Naive thymus-derived CD8-positive, alpha-beta T cell (primary cell): ENCODE data around the gene PIAS1. TPM values are rescaled to one million over a fixed set of nuclear protein-coding genes. Genes with fewer than 3 reads are reported as not detected.
"Not testable (repeated sequence)": the region's sequence is repeated elsewhere in the genome, so short reads cannot be mapped to it uniquely, and the experiment has no call there.

Experiments used
- ATAC-seq, 2 donors: fragments of 150-1000 bp; cut with Tn5 transposase in 1 of 2; sonication (Bioruptor Pico), chemical (Tn5 transposase) in 1 of 2; 1 replicate in 1 of 2; 2 replicates in 1 of 2; pipeline ENCODE4 v1.10.0; 2021; ENCODE audit warnings: mild to moderate bottlenecking in 2 of 2, moderate library complexity in 2 of 2
- POLR2A ChIA-PET: fragments of 350-600 bp; sonication (Branson Sonifier 250); formaldehyde crosslinking; loops from one replicate; lab custom pipeline; 2021; ENCODE audit warnings: antibody characterized with exemption; lab: Charles Lee
- DNase-seq, 10 donors: peaks; one replicate each; pipeline versions ENCODE4 v3.0.0 to v3.0.0-alpha.2; 2020 to 2022
- H3K27ac Mint-ChIP-seq, 10 donors: one replicate each; pipeline ENCODE4 v1.8.0; 2020 to 2022; ENCODE audit warnings: mild to moderate bottlenecking in 10 of 10, mixed read lengths in 10 of 10, moderate library complexity in 4 of 10, inconsistent platforms in 1 of 10
- H3K27me3 Mint-ChIP-seq, 5 donors: one replicate each; pipeline ENCODE4 v1.8.0; 2021 to 2022; ENCODE audit warnings: mixed read lengths in 5 of 5
- H3K36me3 Mint-ChIP-seq, 3 donors: one replicate each; pipeline ENCODE4 v1.8.0; 2020 to 2022; ENCODE audit warnings: mixed read lengths in 3 of 3, mild to moderate bottlenecking in 2 of 3, inconsistent platforms in 1 of 3
- H3K4me1 Mint-ChIP-seq, 4 donors: one replicate each; pipeline ENCODE4 v1.8.0; 2021 to 2022; ENCODE audit warnings: mixed read lengths in 4 of 4
- H3K4me3 Mint-ChIP-seq, 10 donors: one replicate each; pipeline ENCODE4 v1.8.0; 2020 to 2022; ENCODE audit warnings: mild to moderate bottlenecking in 10 of 10, mixed read lengths in 10 of 10, moderate library complexity in 6 of 10, inconsistent platforms in 1 of 10
- H3K9me3 Mint-ChIP-seq, 9 donors: one replicate each; pipeline ENCODE4 v1.8.0; 2020 to 2022; ENCODE audit warnings: mixed read lengths in 9 of 9, mild to moderate bottlenecking in 3 of 9, inconsistent platforms in 1 of 9, moderate library complexity in 1 of 9
- polyA plus RNA-seq, 3 donors: library from polyadenylated mRNA; unstranded; fragments of 300-500 nt; fragmentation: Illumina TruSeq; gene quantifications; one replicate each; pipeline ENCODE4 v1.2.3, GENCODE V29; 2021
- total RNA-seq, 8 experiments: library from RNA in 2 of 8; stranded (reverse) in 2 of 8; gene quantifications; one replicate each; pipeline ENCODE4 v1.2.3 and lab custom pipeline; 2021 to 2026

The PIAS1 gene
- total and polyA plus RNA-seq, 5 experiments from 2014 or later: 90.0 to 149 (median 120) TPM

GRCh38 chr15:68172037-68172436 is 117.9 kb downstream of the PIAS1 start:
- POLR2A ChIA-PET, H3K4me3 Mint-ChIP-seq, H3K27ac Mint-ChIP-seq, DNase-seq, ATAC-seq, H3K4me1 Mint-ChIP-seq, H3K9me3 Mint-ChIP-seq, H3K27me3 Mint-ChIP-seq: not testable (repeated sequence)
- H3K36me3 Mint-ChIP-seq: peaks cover 0 to 67% (median 21%) of the 10 kb centered on the region in 3 donors

GRCh38 chr15:68173119-68173518 is 119.0 kb downstream of the PIAS1 start:
- H3K27me3 Mint-ChIP-seq: no peaks in the 10 kb centered on the region
- H3K9me3 Mint-ChIP-seq: peaks cover 0 to 2% (median 0%) of the 10 kb centered on the region in 9 donors
- ATAC-seq (no peak), DNase-seq (no peak)
- no peak overlapping the region for H3K4me3 Mint-ChIP-seq
- no peak overlapping the region for H3K27ac Mint-ChIP-seq
- H3K36me3 Mint-ChIP-seq: peaks cover 5 to 69% (median 21%) of the 10 kb centered on the region in 3 donors
- POLR2A ChIA-PET: no interaction called here
- peaks cover 6 to 7% (median 6%) of the 10 kb centered on the region in 4 donors for H3K4me1 Mint-ChIP-seq

- peaks cover 5 to 75% (median 15%) of the 10 kb centered on the region in 3 donors for H3K36me3 Mint-ChIP-seq
- no peak overlapping the region for H3K4me3 Mint-ChIP-seq
- no peak overlapping the region for H3K27ac Mint-ChIP-seq
- ATAC-seq (no peak), DNase-seq (no peak)
- no peaks in the 10 kb centered on the region for H3K27me3 Mint-ChIP-seq
- peaks cover 6 to 7% (median 7%) of the 10 kb centered on the region in 4 donors for H3K4me1 Mint-ChIP-seq
- POLR2A ChIA-PET: no interaction called here
- H3K9me3 Mint-ChIP-seq: peaks cover 0 to 2% (median 0%) of the 10 kb centered on the region in 9 donors
These were observed 121.4 kb downstream of the PIAS1 start for GRCh38 chr15:68175526-68175925.

GRCh38 chr15:68176601-68177000 is 122.5 kb downstream of the PIAS1 start:
- DNase-seq (no peak), ATAC-seq (no peak)
- Mint-ChIP-seq H3K4me3 (no peak overlapping the region), H3K36me3 (peaks cover 5 to 81% (median 19%) of the 10 kb centered on the region in 3 donors), H3K9me3 (no peaks in the 10 kb centered on the region), H3K27ac (peak overlapping the region in 1 of 10 donors; percentile 75), H3K4me1 (peaks cover 6 to 9% (median 7%) of the 10 kb centered on the region in 4 donors), H3K27me3 (no peaks in the 10 kb centered on the region)
- POLR2A ChIA-PET: no interaction called here

- Mint-ChIP-seq H3K27ac (peak overlapping the region in 5 of 10 donors; percentile 9 to 47 (median 40)), H3K4me3 (no peak overlapping the region), H3K4me1 (peaks cover 6 to 9% (median 7%) of the 10 kb centered on the region in 4 donors), H3K27me3 (no peaks in the 10 kb centered on the region), H3K9me3 (no peaks in the 10 kb centered on the region), H3K36me3 (peaks cover 5 to 82% (median 20%) of the 10 kb centered on the region in 3 donors)
- no peak for ATAC-seq
- DNase-seq: no peak
- POLR2A ChIA-PET: no interaction called here
These were observed 123.6 kb downstream of the PIAS1 start for GRCh38 chr15:68177742-68178141.

GRCh38 chr15:68183616-68184315 is 129.7 kb downstream of the PIAS1 start:
- POLR2A ChIA-PET: no interaction called here
- no peak overlapping the region for H3K4me3 Mint-ChIP-seq
- no peaks in the 10 kb centered on the region for H3K9me3 Mint-ChIP-seq
- ATAC-seq (no peak), DNase-seq (no peak)
- H3K27me3 Mint-ChIP-seq: no peaks in the 10 kb centered on the region
- peaks cover 7 to 83% (median 28%) of the 10 kb centered on the region in 3 donors for H3K36me3 Mint-ChIP-seq
- peak overlapping the region in 1 of 10 donors; percentile 25 for H3K27ac Mint-ChIP-seq
- H3K4me1 Mint-ChIP-seq: peaks cover 0 to 3% (median 0%) of the 10 kb centered on the region in 4 donors

GRCh38 chr15:68184616-68185480 is 130.7 kb downstream of the PIAS1 start:
- POLR2A ChIA-PET: no interaction called here
- Mint-ChIP-seq H3K27ac (peak overlapping the region in 4 of 10 donors; percentile 16 to 52 (median 26)), H3K9me3 (no peaks in the 10 kb centered on the region), H3K4me3 (no peak overlapping the region), H3K4me1 (peaks cover 0 to 3% (median 0%) of the 10 kb centered on the region in 4 donors), H3K36me3 (peaks cover 7 to 86% (median 28%) of the 10 kb centered on the region in 3 donors), H3K27me3 (no peaks in the 10 kb centered on the region)
- DNase-seq (no peak), ATAC-seq (no peak)

- no peak for DNase-seq
- Mint-ChIP-seq H3K4me3 (no peak overlapping the region), H3K27me3 (no peaks in the 10 kb centered on the region), H3K36me3 (peaks cover 7 to 84% (median 21%) of the 10 kb centered on the region in 3 donors), H3K9me3 (no peaks in the 10 kb centered on the region), H3K27ac (peak overlapping the region in 1 of 10 donors; percentile 43), H3K4me1 (no peaks in the 10 kb centered on the region)
- POLR2A ChIA-PET: no interaction called here
- no peak for ATAC-seq
These were observed 132.7 kb downstream of the PIAS1 start for GRCh38 chr15:68186671-68187397.

GRCh38 chr15:68187559-68187958 is 133.4 kb downstream of the PIAS1 start:
- no peak for ATAC-seq
- Mint-ChIP-seq H3K4me3 (peak overlapping the region in 1 of 10 donors; percentile 21), H3K36me3 (peaks cover 7 to 86% (median 21%) of the 10 kb centered on the region in 3 donors), H3K4me1 (no peaks in the 10 kb centered on the region), H3K9me3 (no peaks in the 10 kb centered on the region), H3K27me3 (no peaks in the 10 kb centered on the region), H3K27ac (peak overlapping the region in 4 of 10 donors; percentile 22 to 67 (median 64))
- POLR2A ChIA-PET: no interaction called here
- no peak for DNase-seq

- ATAC-seq (no peak), DNase-seq (no peak)
- peaks cover 0 to 85% (median 17%) of the 10 kb centered on the region in 3 donors for H3K36me3 Mint-ChIP-seq
- POLR2A ChIA-PET: no interaction called here
- no peak overlapping the region for H3K4me3 Mint-ChIP-seq
- H3K27me3 Mint-ChIP-seq: no peaks in the 10 kb centered on the region
- no peaks in the 10 kb centered on the region for H3K9me3 Mint-ChIP-seq
- H3K4me1 Mint-ChIP-seq: peaks cover 0 to 6% (median 2%) of the 10 kb centered on the region in 4 donors
- H3K27ac Mint-ChIP-seq: peak overlapping the region in 4 of 10 donors; percentile 23 to 56 (median 32)
These were observed 134.5 kb downstream of the PIAS1 start for GRCh38 chr15:68188647-68189046.

- no peaks in the 10 kb centered on the region for H3K27me3 Mint-ChIP-seq
- peaks cover 0 to 6% (median 2%) of the 10 kb centered on the region in 4 donors for H3K4me1 Mint-ChIP-seq
- peak overlapping the region in 3 of 10 donors; percentile 56 to 63 (median 61) for H3K27ac Mint-ChIP-seq
- POLR2A ChIA-PET: no interaction called here
- no peaks in the 10 kb centered on the region for H3K9me3 Mint-ChIP-seq
- H3K4me3 Mint-ChIP-seq: no peak overlapping the region
- ATAC-seq (no peak), DNase-seq (no peak)
- H3K36me3 Mint-ChIP-seq: peaks cover 0 to 79% (median 10%) of the 10 kb centered on the region in 3 donors
These were observed 135.9 kb downstream of the PIAS1 start for GRCh38 chr15:68190048-68190447.

GRCh38 chr15:68191555-68191954 is 137.4 kb downstream of the PIAS1 start:
- Mint-ChIP-seq H3K4me3 (no peak overlapping the region), H3K9me3 (no peaks in the 10 kb centered on the region), H3K36me3 (peaks cover 0 to 71% (median 7%) of the 10 kb centered on the region in 3 donors), H3K4me1 (peaks cover 0 to 6% (median 2%) of the 10 kb centered on the region in 4 donors), H3K27ac (peak overlapping the region in 7 of 10 donors; percentile 34 to 65 (median 58)), H3K27me3 (no peaks in the 10 kb centered on the region)
- POLR2A ChIA-PET: no interaction called here
- DNase-seq (no peak), ATAC-seq (no peak)
